Mesendoderm (in vitro differentiated cells): ENCODE results near the gene BCL10.

Source experiments
- DNase-seq: peaks from one replicate; pipeline ENCODE4 v3.0.0; 2013
- H2AK5ac ChIP-seq: 2 replicates; pipeline ENCODE4 v1.6.1; 2013; ENCODE audit warnings: low read length, inconsistent platforms
- H2BK120ac ChIP-seq: 2 replicates; pipeline ENCODE4 v1.6.1; 2013; ENCODE audit warnings: low read depth, mild to moderate bottlenecking, low read length, moderate library complexity, mixed read lengths
- H2BK15ac ChIP-seq: replicated peaks from 2 replicates; pipeline ENCODE4 v1.6.1; 2013; ENCODE audit warnings: low read depth, mild to moderate bottlenecking, moderate library complexity
- H2BK5ac ChIP-seq: 2 replicates; pipeline ENCODE4 v1.6.1; 2013; ENCODE audit warnings: low read length, inconsistent platforms
- H3K18ac ChIP-seq: 2 replicates; pipeline ENCODE4 v1.6.1; 2013; ENCODE audit warnings: mild to moderate bottlenecking, low read length, mixed read lengths
- H3K23ac ChIP-seq: one replicate; pipeline ENCODE4 v1.6.1; 2013; ENCODE audit warnings: low read length
- H3K27ac ChIP-seq: 2 replicates; pipeline ENCODE4 v1.5.1; 2013; ENCODE audit warnings: low read depth, mild to moderate bottlenecking, inconsistent platforms, low read length, moderate library complexity
- H3K27me3 ChIP-seq: 2 replicates; pipeline ENCODE4 v1.6.1; 2013; ENCODE audit warnings: low read length, control low read depth, mild to moderate bottlenecking, inconsistent platforms; ENCODE audit not compliant: insufficient read depth, poor library complexity
- H3K36me3 ChIP-seq: 2 replicates; pipeline ENCODE4 v1.6.1; 2013; ENCODE audit warnings: low read length, inconsistent platforms; ENCODE audit not compliant: control insufficient read depth, insufficient read depth
- H3K4ac ChIP-seq: one replicate; pipeline ENCODE4 v1.6.1; 2013; ENCODE audit warnings: low read depth, mild to moderate bottlenecking, low read length, moderate library complexity
- H3K4me1 ChIP-seq: 2 replicates; pipeline ENCODE4 v1.6.1; 2013; ENCODE audit warnings: low read depth, low read length, inconsistent platforms; ENCODE audit not compliant: control insufficient read depth
- H3K4me2 ChIP-seq: 2 replicates; pipeline ENCODE4 v1.6.1; 2013; ENCODE audit warnings: low read length
- H3K4me3 ChIP-seq: 2 replicates; pipeline ENCODE4 v1.5.1; 2013; ENCODE audit warnings: mild to moderate bottlenecking, low read length
- H3K56ac ChIP-seq: one replicate; pipeline ENCODE4 v1.6.1; 2013; ENCODE audit warnings: low read length
- H3K79me1 ChIP-seq: 2 replicates; pipeline ENCODE4 v1.6.1; 2013; ENCODE audit warnings: low read length, inconsistent platforms
- H3K79me2 ChIP-seq: 2 replicates; pipeline ENCODE4 v1.6.1; 2013; ENCODE audit warnings: mild to moderate bottlenecking, low read length; ENCODE audit not compliant: control insufficient read depth, insufficient read depth
- H3K9ac ChIP-seq: 2 replicates; pipeline ENCODE4 v1.6.1; 2013; ENCODE audit warnings: low read length, inconsistent platforms
- H4K5ac ChIP-seq: one replicate; pipeline ENCODE4 v1.6.1; 2013; ENCODE audit warnings: low read length
- H4K8ac ChIP-seq: one replicate; pipeline ENCODE4 v1.6.1; 2013; ENCODE audit warnings: low read depth, mild to moderate bottlenecking, control low read depth, low read length, moderate library complexity
- WGBS: extraction: QIAGEN DNeasy Blood & Tissue Kit; methylation state at CpG from one replicate; pipeline ENCODE4 v1.1.7; 2013; ENCODE audit warnings: low lambda C conversion rate, missing lambda C conversion rate; ENCODE audit not compliant: insufficient coverage; ENCODE audit errors: extremely low coverage; 5-methylcytosine and 5-hydroxymethylcytosine counted together

Gene BCL10

GRCh38 chr1:85245456-85245855 lies 31.0 kb downstream of the BCL10 start:
- H3K23ac ChIP-seq: no peak overlapping the region
- H2BK15ac ChIP-seq: no peak overlapping the region
- H3K36me3 ChIP-seq: no peaks in the 10 kb centered on the region
- no peak overlapping the region for H2AK5ac ChIP-seq
- no peaks in the 10 kb centered on the region for H3K79me1 ChIP-seq
- H4K8ac ChIP-seq: no peak overlapping the region
- H2BK5ac ChIP-seq: no peak overlapping the region
- DNase-seq: no peak
- no peaks in the 10 kb centered on the region for H3K27me3 ChIP-seq
- H3K9ac ChIP-seq: no peak overlapping the region
- H3K4me1 ChIP-seq: no peaks in the 10 kb centered on the region
- no peak overlapping the region for H3K27ac ChIP-seq
- H3K18ac ChIP-seq: no peak overlapping the region
- H3K4me2 ChIP-seq: no peak overlapping the region
- no peak overlapping the region for H3K56ac ChIP-seq
- WGBS: no CpG with 5 or more reads among the region's 1 CpG
- no peak overlapping the region for H2BK120ac ChIP-seq
- H3K79me2 ChIP-seq: no peaks in the 10 kb centered on the region
- no peak overlapping the region for H4K5ac ChIP-seq
- no peak overlapping the region for H3K4ac ChIP-seq
- no peak overlapping the region for H3K4me3 ChIP-seq

GRCh38 chr1:85244271-85245061 lies 32.0 kb downstream of the BCL10 start:
- Histone ChIP-seq H3K56ac (no peak overlapping the region), H3K4me3 (no peak overlapping the region), H3K23ac (no peak overlapping the region), H3K79me2 (no peaks in the 10 kb centered on the region), H3K4me1 (peaks cover 3% of the 10 kb centered on the region), H2AK5ac (no peak overlapping the region), H3K18ac (no peak overlapping the region), H3K79me1 (no peaks in the 10 kb centered on the region), H3K27me3 (no peaks in the 10 kb centered on the region), H3K27ac (no peak overlapping the region), H3K36me3 (no peaks in the 10 kb centered on the region), H3K9ac (no peak overlapping the region), H3K4ac (no peak overlapping the region), H4K5ac (no peak overlapping the region), H2BK120ac (no peak overlapping the region), H4K8ac (no peak overlapping the region), H2BK5ac (no peak overlapping the region), H3K4me2 (no peak overlapping the region), H2BK15ac (no peak overlapping the region)
- no peak for DNase-seq
- no CpG with 5 or more reads among the region's 4 CpGs for WGBS

GRCh38 chr1:85243372-85243771 lies 33.1 kb downstream of the BCL10 start:
- Histone ChIP-seq H3K4me3 (no peak overlapping the region), H3K9ac (no peak overlapping the region), H2BK120ac (no peak overlapping the region), H2BK15ac (no peak overlapping the region), H2BK5ac (no peak overlapping the region), H3K23ac (no peak overlapping the region), H3K79me2 (no peaks in the 10 kb centered on the region), H3K27ac (no peak overlapping the region), H3K4me1 (peaks cover 3% of the 10 kb centered on the region), H3K18ac (no peak overlapping the region), H4K8ac (no peak overlapping the region), H3K56ac (no peak overlapping the region), H3K4me2 (no peak overlapping the region), H3K36me3 (no peaks in the 10 kb centered on the region), H3K27me3 (no peaks in the 10 kb centered on the region), H4K5ac (no peak overlapping the region), H3K4ac (no peak overlapping the region), H3K79me1 (no peaks in the 10 kb centered on the region), H2AK5ac (no peak overlapping the region)
- no peak for DNase-seq

GRCh38 chr1:85240643-85241042 lies 35.8 kb downstream of the BCL10 start:
- H3K18ac ChIP-seq: no peak overlapping the region
- H2BK5ac ChIP-seq: no peak overlapping the region
- no peak overlapping the region for H3K9ac ChIP-seq
- no peak overlapping the region for H3K27ac ChIP-seq
- H3K4ac ChIP-seq: no peak overlapping the region
- no peak overlapping the region for H3K4me2 ChIP-seq
- H2AK5ac ChIP-seq: no peak overlapping the region
- H3K4me3 ChIP-seq: no peak overlapping the region
- H2BK15ac ChIP-seq: no peak overlapping the region
- H4K5ac ChIP-seq: no peak overlapping the region
- no peak overlapping the region for H4K8ac ChIP-seq
- H3K79me1 ChIP-seq: no peaks in the 10 kb centered on the region
- H3K36me3 ChIP-seq: no peaks in the 10 kb centered on the region
- no peak overlapping the region for H3K23ac ChIP-seq
- no peak overlapping the region for H3K56ac ChIP-seq
- H3K4me1 ChIP-seq: peaks cover 3% of the 10 kb centered on the region
- DNase-seq: no peak
- H3K27me3 ChIP-seq: no peaks in the 10 kb centered on the region
- no peak overlapping the region for H2BK120ac ChIP-seq
- WGBS: no CpG with 5 or more reads among the region's 1 CpG
- no peaks in the 10 kb centered on the region for H3K79me2 ChIP-seq

GRCh38 chr1:85240174-85240601 lies 36.2 kb downstream of the BCL10 start:
- WGBS: no CpG with 5 or more reads among the region's 1 CpG
- Histone ChIP-seq H2AK5ac (no peak overlapping the region), H2BK15ac (no peak overlapping the region), H3K79me2 (no peaks in the 10 kb centered on the region), H3K4me1 (peaks cover 3% of the 10 kb centered on the region), H3K18ac (no peak overlapping the region), H3K56ac (no peak overlapping the region), H4K8ac (no peak overlapping the region), H3K27me3 (no peaks in the 10 kb centered on the region), H3K79me1 (no peaks in the 10 kb centered on the region), H3K4ac (no peak overlapping the region), H3K9ac (no peak overlapping the region), H4K5ac (no peak overlapping the region), H2BK5ac (no peak overlapping the region), H3K27ac (no peak overlapping the region), H3K23ac (no peak overlapping the region), H3K36me3 (no peaks in the 10 kb centered on the region), H3K4me3 (no peak overlapping the region), H3K4me2 (no peak overlapping the region), H2BK120ac (no peak overlapping the region)
- DNase-seq: peak; percentile 87

- Histone ChIP-seq H2BK120ac (no peak overlapping the region), H3K79me1 (no peaks in the 10 kb centered on the region), H2BK15ac (no peak overlapping the region), H3K4ac (no peak overlapping the region), H3K4me2 (no peak overlapping the region), H2BK5ac (no peak overlapping the region), H2AK5ac (no peak overlapping the region), H3K79me2 (no peaks in the 10 kb centered on the region), H3K4me3 (no peak overlapping the region), H3K36me3 (no peaks in the 10 kb centered on the region), H3K27ac (no peak overlapping the region), H3K4me1 (peaks cover 3% of the 10 kb centered on the region), H4K5ac (no peak overlapping the region), H3K56ac (no peak overlapping the region), H3K18ac (no peak overlapping the region), H3K23ac (no peak overlapping the region), H4K8ac (no peak overlapping the region), H3K9ac (no peak overlapping the region), H3K27me3 (no peaks in the 10 kb centered on the region)
- DNase-seq: no peak
- WGBS: no CpG with 5 or more reads among the region's 1 CpG
Measured at GRCh38 chr1:85237613-85238012, 38.8 kb downstream of the BCL10 start.
